GM12892 (cell line): Measurements from ENCODE around the gene ARPC1B.

Source experiments
- POLR2A ChIP-seq: IDR thresholded peaks from 2 replicates; pipeline ENCODE4 v1.6.1; 2011; ENCODE audit warnings: low read depth, low read length, control low read depth
- TAF1 ChIP-seq: IDR thresholded peaks from 2 replicates; pipeline ENCODE4 v1.6.1; 2011; ENCODE audit warnings: low read depth, mild to moderate bottlenecking, control low read depth, low read length, borderline replicate concordance

DNA sequence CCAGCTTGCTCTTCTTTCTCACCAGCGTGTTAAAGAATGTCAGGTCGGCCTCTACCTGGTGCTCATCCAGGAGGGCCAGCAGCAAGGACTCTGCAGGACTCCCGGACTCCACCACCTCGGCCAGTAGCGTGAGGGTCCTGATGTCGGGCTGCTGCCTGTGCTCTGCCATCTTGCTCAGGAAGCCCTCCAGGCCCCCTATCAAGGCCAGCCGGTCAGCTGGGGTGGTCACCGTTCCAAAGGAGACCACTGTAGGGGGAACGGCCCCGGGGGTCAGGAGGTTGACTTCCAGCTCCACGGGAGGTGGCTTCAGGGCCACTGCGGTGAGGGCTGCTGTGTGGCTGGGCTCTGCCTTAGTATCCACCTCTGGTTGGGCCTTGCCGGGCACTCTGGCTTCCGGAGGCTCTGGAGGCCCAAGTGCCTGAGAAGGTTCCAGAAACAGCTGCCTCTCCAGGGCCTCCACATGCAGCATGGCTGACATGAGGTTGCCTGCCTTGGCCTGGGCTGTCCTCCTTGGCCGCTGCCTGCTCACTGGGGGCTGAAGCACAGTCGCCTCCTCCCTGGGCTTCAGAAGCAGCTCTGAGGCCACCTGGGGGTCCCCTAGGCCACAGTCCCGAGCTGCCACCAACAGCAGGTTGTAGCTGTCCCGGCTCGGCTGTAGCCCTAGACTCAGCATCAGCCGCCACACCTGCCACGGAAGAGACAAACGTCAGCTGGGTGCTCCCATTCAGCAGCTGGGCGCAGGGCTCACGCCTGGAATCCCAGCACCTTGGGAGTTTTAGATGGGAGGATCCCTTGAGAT lies 50.6 kb downstream of the ARPC1B start:
- TF ChIP-seq POLR2A (no peak), TAF1 (no peak)
